ENCODE data around the gene MAPRE3. TPM values are rescaled to one million over a fixed set of nuclear protein-coding genes. Genes with fewer than 3 reads are reported as not detected.
A peak's percentile ranks its signal among the peaks of the same experiment; 100 is the strongest.

Gene MAPRE3
- total and polyA plus RNA-seq, 7 experiments from 2014 or later: 1.8 to 6.0 (median 3.2) TPM

DNA sequence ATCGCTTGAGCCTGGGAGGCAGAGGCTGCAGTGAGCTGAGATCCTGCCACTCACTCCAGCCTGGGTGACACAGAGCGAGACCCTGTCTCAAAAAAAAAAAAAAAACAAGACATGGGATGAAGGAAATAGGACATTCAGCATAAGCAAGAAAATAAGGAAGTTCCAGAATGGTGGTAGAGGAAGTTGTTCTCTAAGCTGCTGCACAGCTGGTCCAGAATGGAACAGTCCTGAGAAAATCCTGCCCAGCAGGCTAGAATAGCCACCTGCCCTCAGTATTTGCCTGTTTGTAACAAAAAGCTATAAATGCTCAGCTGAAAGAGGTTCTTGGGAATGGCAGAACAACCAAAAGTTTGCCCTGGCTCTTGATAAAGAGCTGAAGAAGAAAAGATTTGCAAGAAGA is 11.1 kb upstream of the MAPRE3 start:
- H3K4me3 Mint-ChIP-seq: no peak overlapping the region
- H3K9me3 ChIP-seq (ENCODE audit: control insufficient read depth in 2 of 3, low read length in 3 of 3): no peaks in the 10 kb centered on the region
- no peaks in the 10 kb centered on the region for H3K27me3 ChIP-seq (ENCODE audit: control insufficient read depth in 2 of 2, insufficient read depth in 2 of 2, low read length in 2 of 2)
- no peak for ATAC-seq
- intact Hi-C loops (cut with micrococcal nuclease): no loop called here
- H3K4me3 ChIP-seq (ENCODE audit: low read length): no peak overlapping the region
- no peaks in the 10 kb centered on the region for H3K9me3 Mint-ChIP-seq
- no peaks in the 10 kb centered on the region for H3K36me3 ChIP-seq (ENCODE audit: control insufficient read depth in 2 of 3, insufficient read depth in 3 of 3, low read length in 3 of 3)
- POLR2A ChIA-PET: interaction anchor here (0.6 kb wide), 1 partner anchor 37 kb away, joined by 3 read pairs; no protein-coding TSS in a partner anchor
- CTCF ChIA-PET: interaction anchor here (0.6 to 1.6 kb wide), 10 partner anchors 9 to 875 kb away, joined by 3 to 13 read pairs (median 4); partner anchors contain the start of genes ABHD1 and KHK
- peaks cover 9 to 52% (median 35%) of the 10 kb centered on the region in 5 donors for H3K27me3 Mint-ChIP-seq
- H3K4me1 Mint-ChIP-seq: peaks cover 0 to 8% (median 0%) of the 10 kb centered on the region in 7 donors
- no peak for DNase-seq
- H3K27ac Mint-ChIP-seq: peak overlapping the region in 1 of 9 donors; percentile 14
- H3K4me1 ChIP-seq (ENCODE audit: control insufficient read depth in 2 of 2, insufficient read depth in 2 of 2, low read length in 2 of 2): no peaks in the 10 kb centered on the region
- H3K27ac ChIP-seq (ENCODE audit: low read depth, low read length): no peak overlapping the region
- H3K36me3 Mint-ChIP-seq: no peaks in the 10 kb centered on the region

DNA sequence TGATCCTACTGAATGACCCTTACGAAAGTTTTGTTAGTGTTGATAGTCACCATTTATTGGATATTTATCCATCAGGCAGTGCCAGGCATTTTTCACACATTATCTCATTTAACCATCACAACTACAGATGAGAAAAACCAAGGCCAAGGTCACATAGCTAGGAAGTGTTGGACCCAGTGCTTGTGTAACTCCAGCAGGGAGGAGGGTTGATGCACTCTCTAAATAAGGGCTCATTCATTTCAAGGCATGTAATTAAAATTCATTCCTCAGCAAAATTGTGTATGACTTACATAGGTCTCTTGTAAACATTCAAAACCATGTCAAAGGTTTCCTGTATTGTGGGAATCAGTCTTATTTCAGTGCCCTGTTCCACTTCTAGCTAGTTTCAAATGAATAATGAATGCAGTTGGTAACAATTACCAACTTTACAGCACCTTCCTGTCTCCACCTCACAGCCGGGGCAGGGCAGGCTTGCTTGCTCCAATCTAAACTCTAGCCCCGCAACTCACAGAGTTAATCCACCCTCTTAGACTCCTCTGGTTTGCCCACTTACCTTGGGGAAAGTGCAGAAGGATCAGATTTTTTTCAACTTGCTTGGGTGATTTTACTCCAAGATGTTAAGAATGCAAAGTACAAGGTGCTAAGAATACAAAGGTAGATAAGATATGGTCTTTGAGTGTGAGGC is 5.8 kb upstream of the MAPRE3 start:
- Mint-ChIP-seq H3K27me3 (peaks cover 10 to 38% (median 32%) of the 10 kb centered on the region in 5 donors), H3K36me3 (no peaks in the 10 kb centered on the region), H3K27ac (no peak overlapping the region), H3K9me3 (no peaks in the 10 kb centered on the region), H3K4me1 (peaks cover 2 to 14% (median 11%) of the 10 kb centered on the region in 7 donors), H3K4me3 (no peak overlapping the region)
- H3K4me1 ChIP-seq (ENCODE audit: control insufficient read depth in 2 of 2, insufficient read depth in 2 of 2, low read length in 2 of 2): no peaks in the 10 kb centered on the region
- H3K27me3 ChIP-seq (ENCODE audit: control insufficient read depth in 2 of 2, insufficient read depth in 2 of 2, low read length in 2 of 2): no peaks in the 10 kb centered on the region
- no peak overlapping the region for H3K4me3 ChIP-seq (ENCODE audit: low read length)
- ChIA-PET POLR2A (no interaction called here), CTCF (interaction anchor here (1.0 to 4.2 kb wide), 3 partner anchors 52 to 316 kb away, joined by 3 to 54 read pairs (median 4); no protein-coding TSS in a partner anchor)
- ATAC-seq (no peak), DNase-seq (no peak)
- H3K27ac ChIP-seq (ENCODE audit: low read depth, low read length): no peak overlapping the region
- H3K36me3 ChIP-seq (ENCODE audit: control insufficient read depth in 2 of 3, insufficient read depth in 3 of 3, low read length in 3 of 3): no peaks in the 10 kb centered on the region
- no peaks in the 10 kb centered on the region for H3K9me3 ChIP-seq (ENCODE audit: control insufficient read depth in 2 of 3, low read length in 3 of 3)
- intact Hi-C loops (cut with micrococcal nuclease): no loop called here

DNA sequence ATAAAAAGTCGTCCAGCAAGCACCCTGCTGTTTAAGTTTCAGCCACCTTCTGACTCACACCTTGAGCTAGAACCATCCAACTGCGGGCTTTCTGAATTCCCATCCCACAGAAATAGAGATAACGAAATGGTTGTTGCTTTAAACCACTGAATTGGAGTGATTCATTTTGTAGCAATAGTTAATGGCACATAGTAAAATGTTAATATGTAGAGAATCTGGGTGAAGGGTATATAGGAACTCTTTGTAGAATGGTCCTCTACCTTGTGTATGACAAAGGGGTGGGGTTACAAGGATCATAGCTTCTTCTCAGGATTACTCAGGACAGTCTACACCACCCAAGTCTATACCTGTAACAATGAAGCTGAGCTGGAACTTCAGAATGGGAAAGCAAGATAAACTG is 2.4 kb upstream of the MAPRE3 start:
- DNase-seq (no peak), ATAC-seq (no peak)
- intact Hi-C loops (cut with micrococcal nuclease): no loop called here
- POLR2A ChIA-PET: interaction anchor here (2.1 kb wide), 1 partner anchor 83 kb away, joined by 7 read pairs; the partner anchor contains the start of gene AGBL5
- Histone ChIP-seq H3K27me3 (ENCODE audit: control insufficient read depth in 2 of 2, insufficient read depth in 2 of 2, low read length in 2 of 2) (no peaks in the 10 kb centered on the region), H3K4me3 (ENCODE audit: low read length) (no peak overlapping the region), H3K27ac (ENCODE audit: low read depth, low read length) (no peak overlapping the region), H3K36me3 (ENCODE audit: control insufficient read depth in 2 of 3, insufficient read depth in 3 of 3, low read length in 3 of 3) (no peaks in the 10 kb centered on the region), H3K9me3 (ENCODE audit: control insufficient read depth in 2 of 3, low read length in 3 of 3) (no peaks in the 10 kb centered on the region), H3K4me1 (ENCODE audit: control insufficient read depth in 2 of 2, insufficient read depth in 2 of 2, low read length in 2 of 2) (peaks cover 0 to 12% of the 10 kb centered on the region in 2 donors)
- Mint-ChIP-seq H3K9me3 (no peaks in the 10 kb centered on the region), H3K36me3 (no peaks in the 10 kb centered on the region), H3K27me3 (peaks cover 10 to 56% (median 20%) of the 10 kb centered on the region in 5 donors), H3K27ac (no peak overlapping the region), H3K4me3 (no peak overlapping the region), H3K4me1 (peaks cover 11 to 36% (median 25%) of the 10 kb centered on the region in 7 donors)
- CTCF ChIA-PET: interaction anchor here (0.7 to 2.2 kb wide), 4 partner anchors 8 to 48 kb away, joined by 3 to 12 read pairs (median 3); no protein-coding TSS in a partner anchor

DNA sequence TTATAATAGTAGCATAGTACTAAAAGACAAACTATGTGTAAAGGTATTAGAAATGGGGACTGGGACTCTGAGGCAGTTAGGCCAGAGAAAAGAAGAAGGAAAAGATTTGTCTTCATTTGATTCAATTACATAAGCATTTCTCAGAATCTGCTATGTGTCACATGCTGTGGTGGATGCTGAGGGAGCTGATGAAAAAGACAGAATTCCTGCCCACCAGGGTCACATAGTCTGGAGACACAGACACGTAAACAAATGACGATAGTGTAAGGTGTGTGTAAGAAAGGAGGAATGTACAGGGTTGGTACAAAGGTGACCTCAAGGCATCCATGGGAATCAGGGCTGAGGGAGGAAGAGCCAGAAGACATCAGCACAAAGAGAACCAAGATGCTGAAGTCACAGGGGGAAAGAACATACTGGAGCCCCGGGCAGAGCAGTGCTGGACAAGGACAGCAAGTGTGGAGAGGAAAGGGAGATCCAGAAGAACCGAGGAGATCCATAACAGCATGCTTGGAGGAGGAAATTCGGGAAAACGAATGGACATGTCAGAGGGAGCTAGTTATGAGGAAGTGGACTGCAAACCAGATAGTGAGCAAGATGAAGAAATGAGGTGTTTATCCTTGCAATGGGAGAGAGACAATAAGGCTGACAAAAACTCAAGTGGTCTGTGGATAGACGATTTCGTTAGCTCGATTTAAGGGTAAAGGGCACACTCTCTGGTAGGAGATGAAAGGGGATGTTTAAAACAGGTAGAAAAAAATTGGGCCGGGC is 1.2 kb upstream of the MAPRE3 start:
- Mint-ChIP-seq H3K4me1 (peaks cover 11 to 36% (median 25%) of the 10 kb centered on the region in 7 donors), H3K4me3 (peak overlapping the region; percentile 69 to 97 (median 83)), H3K36me3 (no peaks in the 10 kb centered on the region), H3K27ac (peak overlapping the region; percentile 5 to 87 (median 63)), H3K27me3 (peaks cover 10 to 62% (median 15%) of the 10 kb centered on the region in 5 donors), H3K9me3 (no peaks in the 10 kb centered on the region)
- CTCF ChIA-PET: interaction anchor here (0.6 to 2.2 kb wide), 5 partner anchors 47 to 334 kb away, joined by 3 to 12 read pairs (median 3); no protein-coding TSS in a partner anchor
- peaks cover 0 to 12% of the 10 kb centered on the region in 2 donors for H3K4me1 ChIP-seq (ENCODE audit: control insufficient read depth in 2 of 2, insufficient read depth in 2 of 2, low read length in 2 of 2)
- DNase-seq: no peak
- H3K4me3 ChIP-seq (ENCODE audit: low read length): peak overlapping the region; percentile 89
- no peaks in the 10 kb centered on the region for H3K36me3 ChIP-seq (ENCODE audit: control insufficient read depth in 2 of 3, insufficient read depth in 3 of 3, low read length in 3 of 3)
- intact Hi-C loops (cut with micrococcal nuclease): no loop called here
- no peaks in the 10 kb centered on the region for H3K27me3 ChIP-seq (ENCODE audit: control insufficient read depth in 2 of 2, insufficient read depth in 2 of 2, low read length in 2 of 2)
- POLR2A ChIA-PET: no interaction called here
- no peaks in the 10 kb centered on the region for H3K9me3 ChIP-seq (ENCODE audit: control insufficient read depth in 2 of 3, low read length in 3 of 3)
- ATAC-seq: no peak
- no peak overlapping the region for H3K27ac ChIP-seq (ENCODE audit: low read depth, low read length)

- Mint-ChIP-seq H3K27me3 (peaks cover 6 to 69% (median 13%) of the 10 kb centered on the region in 5 donors), H3K27ac (peak overlapping the region; percentile 47 to 96 (median 71)), H3K4me1 (peaks cover 11 to 36% (median 25%) of the 10 kb centered on the region in 7 donors), H3K9me3 (no peaks in the 10 kb centered on the region), H3K4me3 (peak overlapping the region; percentile 75 to 97 (median 88)), H3K36me3 (no peaks in the 10 kb centered on the region)
- H3K4me1 ChIP-seq (ENCODE audit: control insufficient read depth in 2 of 2, insufficient read depth in 2 of 2, low read length in 2 of 2): peaks cover 0 to 12% of the 10 kb centered on the region in 2 donors
- H3K4me3 ChIP-seq (ENCODE audit: low read length): peak overlapping the region; percentile 28
- no peaks in the 10 kb centered on the region for H3K36me3 ChIP-seq (ENCODE audit: control insufficient read depth in 2 of 3, insufficient read depth in 3 of 3, low read length in 3 of 3)
- ChIA-PET POLR2A (interaction anchor here (0.5 to 1.3 kb wide), 6 partner anchors 9 to 1379 kb away, joined by 3 to 5 read pairs (median 4); partner anchors contain the start of genes AGBL5 and SELENOI), CTCF (interaction anchor here (1.4 kb wide), 1 partner anchor 9 kb away, joined by 4 read pairs; no protein-coding TSS in a partner anchor)
- ATAC-seq: peak; percentile 8
- H3K9me3 ChIP-seq (ENCODE audit: control insufficient read depth in 2 of 3, low read length in 3 of 3): no peaks in the 10 kb centered on the region
- peak in 6 of 9 donors; percentile 5 to 24 (median 15) for DNase-seq
- no peaks in the 10 kb centered on the region for H3K27me3 ChIP-seq (ENCODE audit: control insufficient read depth in 2 of 2, insufficient read depth in 2 of 2, low read length in 2 of 2)
- H3K27ac ChIP-seq (ENCODE audit: low read depth, low read length): peak overlapping the region; percentile 61
- intact Hi-C loops (cut with micrococcal nuclease): loop anchor here (1.0 to 5.0 kb wide), 6 partner anchors 61 to 456 kb away; partner anchors contain the start of genes TMEM214 (in 2 of the 2), AGBL5 (in 1 of the 2), ATRAID (in 1 of the 2) and NRBP1 (in 1 of the 2)
These were observed 641 bp downstream of the MAPRE3 start for GRCh38 chr2:26970928-26971627.

All from naive thymus-derived CD4-positive, alpha-beta T cell (primary cell).